ENCODE results near the gene SLC35C1.

The SLC35C1 gene

DNA sequence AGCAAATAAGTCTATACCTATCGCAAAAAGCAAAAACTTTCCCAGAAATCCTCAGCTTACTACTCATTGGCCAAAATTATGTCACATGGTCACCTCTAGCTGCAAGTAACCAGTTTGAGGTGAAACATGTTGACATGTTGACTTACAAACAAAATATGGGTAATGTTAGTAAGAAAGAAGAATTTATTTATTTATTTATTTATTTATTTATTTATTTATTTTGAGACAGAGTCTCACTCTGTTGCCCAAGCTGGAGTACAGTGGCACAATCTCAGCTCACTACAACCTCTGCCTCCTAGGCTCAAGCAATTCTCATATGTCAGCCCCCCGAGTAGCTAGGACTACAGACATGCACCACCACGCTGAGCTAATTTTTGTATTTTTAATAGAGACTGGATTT lies 5.4 kb upstream of the SLC35C1 start:
- DNase-seq (ENCODE audit: low read depth) = no peak
- no peak for TF ChIP-seq CTCF (IDR thresholded peaks at IDR 0.05; ENCODE audit: insufficient read depth, low read depth, low read length, missing control alignments)
- no peak overlapping the region for H3K4me3 ChIP-seq (ENCODE audit: low read depth, low read length)

- DNase-seq (ENCODE audit: low read depth) = no peak
- TF ChIP-seq CTCF (IDR thresholded peaks at IDR 0.05; ENCODE audit: insufficient read depth, low read depth, low read length, missing control alignments) = no peak
Observed at GRCh38 chr11:45800261-45800660, 4.7 kb upstream of the SLC35C1 start.

GRCh38 chr11:45801723-45802315 lies 3.1 kb upstream of the SLC35C1 start:
- TF ChIP-seq CTCF (IDR thresholded peaks at IDR 0.05; ENCODE audit: insufficient read depth, low read depth, low read length, missing control alignments) = no peak
- no peak for DNase-seq (ENCODE audit: low read depth)
- no peak overlapping the region for H3K4me3 ChIP-seq (ENCODE audit: low read depth, low read length)

More at GRCh38 chr11:45800261-45800660, 4.7 kb upstream of the SLC35C1 start:
- H3K4me3 ChIP-seq (ENCODE audit: low read depth, low read length) = no peak overlapping the region

DNA sequence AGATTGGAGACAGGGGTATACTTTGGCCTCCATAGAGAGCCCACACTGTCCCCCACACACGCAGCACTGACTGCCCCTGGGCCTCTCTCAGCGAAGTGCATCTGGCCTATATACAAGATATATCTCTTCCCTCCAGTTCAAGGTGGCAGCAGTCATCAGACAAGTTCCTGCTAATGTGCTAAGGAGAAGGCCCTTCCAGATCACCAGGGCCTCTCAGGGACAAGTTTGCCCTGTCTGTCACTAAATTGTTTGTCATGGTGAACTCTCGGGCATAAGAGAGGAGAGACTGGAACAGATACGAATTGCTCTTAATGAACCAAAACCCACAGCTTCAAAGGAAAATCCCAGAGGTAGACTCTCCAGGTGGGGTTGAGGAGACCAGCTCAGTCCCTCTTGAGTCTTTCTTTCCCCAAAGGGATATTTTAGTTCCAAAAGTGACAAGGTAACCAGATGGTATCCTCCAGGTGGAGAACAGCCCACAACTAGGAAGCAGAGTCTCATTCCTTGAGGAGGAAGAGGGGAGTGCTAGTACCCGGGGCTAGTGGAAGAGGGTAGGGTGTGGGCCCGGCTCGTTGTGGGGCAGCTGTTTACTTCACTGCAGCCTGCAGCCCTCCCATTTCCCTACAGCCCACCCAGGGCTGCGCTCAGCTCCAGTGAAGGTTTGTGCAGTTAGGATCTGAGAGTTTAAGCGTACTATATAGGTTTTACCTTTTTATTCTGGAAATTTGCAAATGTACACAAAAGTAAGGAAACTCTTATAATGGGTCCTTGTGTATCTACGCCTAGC lies 2.2 kb upstream of the SLC35C1 start:
- DNase-seq (ENCODE audit: low read depth) = no peak
- no peak for TF ChIP-seq CTCF (IDR thresholded peaks at IDR 0.05; ENCODE audit: insufficient read depth, low read depth, low read length, missing control alignments)
- no peak overlapping the region for H3K4me3 ChIP-seq (ENCODE audit: low read depth, low read length)

GRCh38 chr11:45803971-45804760 lies 783 bp upstream of the SLC35C1 start:
- DNase-seq (ENCODE audit: low read depth) = peak; percentile 56
- H3K4me3 ChIP-seq (ENCODE audit: low read depth, low read length) = peak overlapping the region; percentile 89
- TF ChIP-seq CTCF (IDR thresholded peaks at IDR 0.05; ENCODE audit: insufficient read depth, low read depth, low read length, missing control alignments) = no peak

GRCh38 chr11:45805305-45806071 lies 539 bp downstream of the SLC35C1 start:
- no peak for TF ChIP-seq CTCF (IDR thresholded peaks at IDR 0.05; ENCODE audit: insufficient read depth, low read depth, low read length, missing control alignments)
- H3K4me3 ChIP-seq (ENCODE audit: low read depth, low read length) = peak overlapping the region; percentile 89
- DNase-seq (ENCODE audit: low read depth) = peak; percentile 23
